CD14-positive monocyte (primary cell): ENCODE data around the gene TGM1. TPM values are rescaled to one million over a fixed set of nuclear protein-coding genes. Genes with fewer than 3 reads are reported as not detected.

Experiments
- DNase-seq, 3 donors: peaks; one replicate each; pipeline ENCODE4 v3.0.0-alpha.2; 2011 to 2022
- H2AFZ ChIP-seq: 2 replicates; pipeline ENCODE4 v1.6.0; 2012; ENCODE audit warnings: mild to moderate bottlenecking, low read depth, low read length, inconsistent platforms; ENCODE audit not compliant: insufficient read depth, poor library complexity, severe bottlenecking
- H3K27ac ChIP-seq, 2 donors: 1 replicate in 1 of 2; 2 replicates in 1 of 2; pipeline ENCODE4 v1.5.1; 2012 to 2013; ENCODE audit warnings: low read length in 2 of 2, control low read depth in 1 of 2, inconsistent platforms in 1 of 2, low read depth in 1 of 2, mild to moderate bottlenecking in 1 of 2
- H3K27me3 ChIP-seq, 2 donors: one replicate each; pipeline versions ENCODE4 v1.6.0 to v1.6.1; 2011 to 2013; ENCODE audit warnings: low read length in 2 of 2; ENCODE audit not compliant: control insufficient read depth in 2 of 2, insufficient read depth in 2 of 2
- H3K36me3 ChIP-seq, 2 donors: replicated peaks in 1 of 2; 1 replicate in 1 of 2; 2 replicates in 1 of 2; pipeline versions ENCODE4 v1.5.1 to v1.6.1; 2012 to 2013; ENCODE audit warnings: low read length in 2 of 2, control low read depth in 1 of 2, inconsistent platforms in 1 of 2, mild to moderate bottlenecking in 1 of 2; ENCODE audit not compliant: insufficient read depth in 2 of 2, control insufficient read depth in 1 of 2
- H3K4me1 ChIP-seq, 2 donors: 1 replicate in 1 of 2; 2 replicates in 1 of 2; pipeline versions ENCODE4 v1.5.1 to v1.6.1; 2012 to 2013; ENCODE audit warnings: low read length in 2 of 2, control low read depth in 1 of 2, inconsistent platforms in 1 of 2, mild to moderate bottlenecking in 1 of 2, moderate library complexity in 1 of 2; ENCODE audit not compliant: insufficient read depth in 2 of 2, control insufficient read depth in 1 of 2
- H3K4me2 ChIP-seq: replicated peaks from 2 replicates; pipeline ENCODE3; 2012; ENCODE audit warnings: low read length, moderate library complexity, mild to moderate bottlenecking; ENCODE audit not compliant: poor library complexity, severe bottlenecking; ENCODE audit errors: extremely low read depth
- H3K4me3 ChIP-seq, 3 experiments: fragments of 200-600 bp in 1 of 3; sonication (generic) in 1 of 3; replicated peaks in 1 of 3; 1 replicate in 2 of 3; 2 replicates in 1 of 3; pipeline ENCODE4 v1.5.1; 2011 to 2013; ENCODE audit warnings: low read length in 3 of 3, mild to moderate bottlenecking in 3 of 3, control low read depth in 2 of 3, low read depth in 2 of 3, inconsistent platforms in 1 of 3, moderate library complexity in 1 of 3
- H3K79me2 ChIP-seq: 2 replicates; pipeline ENCODE4 v1.6.0; 2012; ENCODE audit warnings: mild to moderate bottlenecking, control low read depth, inconsistent platforms, low read length, moderate library complexity; ENCODE audit not compliant: insufficient read depth
- H3K9ac ChIP-seq: 2 replicates; pipeline ENCODE4 v1.6.0; 2017; ENCODE audit warnings: low read length, mild to moderate bottlenecking; ENCODE audit not compliant: insufficient read depth, poor library complexity, severe bottlenecking
- H3K9me3 ChIP-seq, 2 donors: replicated peaks in 1 of 2; 1 replicate in 1 of 2; 2 replicates in 1 of 2; pipeline versions ENCODE4 v1.5.1 to v1.6.1; 2012 to 2013; ENCODE audit warnings: low read length in 2 of 2, control low read depth in 1 of 2; ENCODE audit not compliant: control insufficient read depth in 1 of 2, insufficient read depth in 1 of 2
- H4K20me1 ChIP-seq: 2 replicates; pipeline ENCODE4 v1.6.0; 2012; ENCODE audit warnings: mild to moderate bottlenecking, low read length, control low read depth, moderate library complexity; ENCODE audit not compliant: insufficient read depth
- H3K27ac Mint-ChIP-seq, 7 donors: one replicate each; pipeline ENCODE4 v1.8.0; 2020; ENCODE audit warnings: mild to moderate bottlenecking in 7 of 7, mixed read lengths in 7 of 7, moderate library complexity in 6 of 7, inconsistent platforms in 2 of 7
- H3K27me3 Mint-ChIP-seq, 3 donors: one replicate each; pipeline ENCODE4 v1.8.0; 2021 to 2022; ENCODE audit warnings: low read depth in 3 of 3, mild to moderate bottlenecking in 3 of 3, mixed read lengths in 3 of 3, moderate library complexity in 3 of 3, inconsistent platforms in 1 of 3
- H3K36me3 Mint-ChIP-seq, 2 donors: one replicate each; pipeline ENCODE4 v1.8.0; 2020; ENCODE audit warnings: mixed read lengths in 2 of 2, inconsistent platforms in 1 of 2, mild to moderate bottlenecking in 1 of 2
- H3K4me1 Mint-ChIP-seq: one replicate; pipeline ENCODE4 v1.8.0; 2020; ENCODE audit warnings: mild to moderate bottlenecking, mixed read lengths
- H3K4me3 Mint-ChIP-seq, 2 donors: one replicate each; pipeline ENCODE4 v1.8.0; 2020; ENCODE audit warnings: mild to moderate bottlenecking in 2 of 2, mixed read lengths in 2 of 2, moderate library complexity in 1 of 2
- H3K9me3 Mint-ChIP-seq, 7 donors: one replicate each; pipeline ENCODE4 v1.8.0; 2020 to 2022; ENCODE audit warnings: mixed read lengths in 7 of 7, mild to moderate bottlenecking in 6 of 7, moderate library complexity in 6 of 7, inconsistent platforms in 2 of 7
- WGBS: methylation state at CpG from one replicate; pipeline ENCODE4 v1.1.5; 2013; ENCODE audit warnings: missing lambda C conversion rate; ENCODE audit not compliant: insufficient coverage; 5-methylcytosine and 5-hydroxymethylcytosine counted together
- intact Hi-C, 2 donors: fragments of 100-400 bp; cut with micrococcal nuclease; formaldehyde crosslinking; loops; one replicate each; pipeline versions ENCODE4 v1.15.0 to v1.15.1; 2023
- polyA plus RNA-seq, 3 donors: library from polyadenylated mRNA; depleted of rRNA in 1 of 3; unstranded in 2 of 3; stranded (reverse) in 1 of 3; fragments of 300-500 nt in 2 of 3; fragments of >200 nt in 1 of 3; fragmentation: Illumina TruSeq in 2 of 3; gene quantifications; 1 replicate in 2 of 3; 2 replicates in 1 of 3; pipeline ENCODE4 v1.2.3, GENCODE V29; 2012 to 2021
- TF ChIP-seq, protein P1 (sequence below): fragments of 200-600 bp; IDR thresholded peaks from one replicate; pipeline ENCODE4 v1.8.0; 2022; ENCODE audit warnings: antibody characterized with exemption, mild to moderate bottlenecking

The TGM1 gene
- polyA plus RNA-seq, 3 donors = 7.8 TPM; not detected in 2

DNA sequence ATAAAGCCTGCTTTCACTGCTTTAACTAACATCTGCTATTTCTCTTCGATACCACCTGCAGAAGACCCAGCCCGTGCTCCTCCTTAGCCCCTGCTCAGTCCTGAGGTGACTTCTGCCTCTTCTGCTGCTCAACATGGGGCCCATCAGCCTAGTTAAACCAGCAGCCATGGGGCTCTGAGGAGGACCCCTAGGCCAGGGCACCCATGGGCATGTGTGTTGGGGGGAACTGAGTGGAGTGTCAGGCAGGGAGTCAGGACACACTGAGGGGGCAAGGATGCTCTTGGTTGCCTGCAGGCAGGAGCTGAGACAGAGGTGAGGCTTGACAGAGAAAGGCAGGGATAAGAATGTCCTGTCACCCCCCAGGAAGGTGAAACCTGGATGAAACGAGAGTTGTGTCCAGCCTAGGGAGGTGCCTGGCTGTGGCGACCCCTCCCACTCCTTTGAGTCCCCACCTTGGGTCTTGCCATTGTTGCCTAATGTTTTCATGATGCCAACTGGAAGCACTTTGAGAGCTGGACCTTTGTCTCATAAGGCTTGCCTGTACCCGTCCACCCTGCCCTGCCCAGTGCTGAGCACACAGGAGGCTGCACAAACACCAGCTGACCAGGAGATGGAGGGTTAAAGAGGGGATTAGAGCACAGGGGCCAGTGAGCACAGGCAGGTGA lies 21.0 kb upstream of the TGM1 start:
- H3K9me3 ChIP-seq = no peaks in the 10 kb centered on the region
- TF ChIP-seq, protein P1, sequence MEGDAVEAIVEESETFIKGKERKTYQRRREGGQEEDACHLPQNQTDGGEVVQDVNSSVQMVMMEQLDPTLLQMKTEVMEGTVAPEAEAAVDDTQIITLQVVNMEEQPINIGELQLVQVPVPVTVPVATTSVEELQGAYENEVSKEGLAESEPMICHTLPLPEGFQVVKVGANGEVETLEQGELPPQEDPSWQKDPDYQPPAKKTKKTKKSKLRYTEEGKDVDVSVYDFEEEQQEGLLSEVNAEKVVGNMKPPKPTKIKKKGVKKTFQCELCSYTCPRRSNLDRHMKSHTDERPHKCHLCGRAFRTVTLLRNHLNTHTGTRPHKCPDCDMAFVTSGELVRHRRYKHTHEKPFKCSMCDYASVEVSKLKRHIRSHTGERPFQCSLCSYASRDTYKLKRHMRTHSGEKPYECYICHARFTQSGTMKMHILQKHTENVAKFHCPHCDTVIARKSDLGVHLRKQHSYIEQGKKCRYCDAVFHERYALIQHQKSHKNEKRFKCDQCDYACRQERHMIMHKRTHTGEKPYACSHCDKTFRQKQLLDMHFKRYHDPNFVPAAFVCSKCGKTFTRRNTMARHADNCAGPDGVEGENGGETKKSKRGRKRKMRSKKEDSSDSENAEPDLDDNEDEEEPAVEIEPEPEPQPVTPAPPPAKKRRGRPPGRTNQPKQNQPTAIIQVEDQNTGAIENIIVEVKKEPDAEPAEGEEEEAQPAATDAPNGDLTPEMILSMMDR = no peak
- intact Hi-C loops = no loop called here
- H3K4me1 ChIP-seq = peaks cover 39 to 40% of the 10 kb centered on the region in 2 donors
- no peak overlapping the region for H3K27ac ChIP-seq
- H3K4me3 ChIP-seq = no peak overlapping the region
- no peak for DNase-seq
- H2AFZ ChIP-seq = no peak overlapping the region
- Mint-ChIP-seq H3K4me1 (peaks cover 49% of the 10 kb centered on the region), H3K36me3 (peaks cover 12 to 16% of the 10 kb centered on the region in 2 donors), H3K4me3 (no peak overlapping the region), H3K27ac (peak overlapping the region in 3 of 7 donors; percentile 25 to 32 (median 32)), H3K9me3 (peaks cover 0 to 3% (median 0%) of the 10 kb centered on the region in 7 donors), H3K27me3 (peaks cover 0 to 3% (median 1%) of the 10 kb centered on the region in 3 donors)
- 98% methylated on average over 5 of the region's 5 CpGs for whole genome bisulfite sequencing
- no peaks in the 10 kb centered on the region for H3K27me3 ChIP-seq
- H3K36me3 ChIP-seq = no peaks in the 10 kb centered on the region
- no peak overlapping the region for H3K4me2 ChIP-seq
- H4K20me1 ChIP-seq = no peaks in the 10 kb centered on the region
- peaks cover 28% of the 10 kb centered on the region for H3K79me2 ChIP-seq
- no peak overlapping the region for H3K9ac ChIP-seq

DNA sequence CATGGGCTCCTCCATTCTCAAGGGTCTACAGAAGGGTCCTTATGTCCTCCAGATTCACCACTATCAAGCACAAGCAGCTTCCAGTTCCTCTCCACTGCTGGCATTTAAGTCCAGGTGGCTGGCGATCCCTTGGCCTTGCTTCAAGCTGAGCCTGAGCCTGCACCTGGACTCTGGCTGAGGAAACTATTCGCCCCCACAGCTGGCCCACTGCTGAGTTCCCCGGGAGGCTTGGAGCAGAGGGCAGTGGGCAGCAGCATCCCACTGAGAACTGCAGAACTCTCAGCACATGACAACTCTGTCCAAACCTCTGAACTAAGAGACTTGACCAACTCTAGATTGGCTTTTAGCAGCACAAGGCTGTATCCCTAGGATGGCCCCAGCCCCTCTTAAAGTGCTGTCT lies 19.8 kb upstream of the TGM1 start:
- H3K4me1 Mint-ChIP-seq = peaks cover 58% of the 10 kb centered on the region
- peak overlapping the region in 2 of 7 donors; percentile 32 to 37 for H3K27ac Mint-ChIP-seq

More for the DNA sequence above, 19.8 kb upstream of the TGM1 start:
- 100% methylated on average over 3 of the region's 3 CpGs for WGBS
- no peaks in the 10 kb centered on the region for H3K36me3 ChIP-seq
- H3K9me3 ChIP-seq = no peaks in the 10 kb centered on the region
- Mint-ChIP-seq H3K27me3 (peaks cover 0 to 4% (median 3%) of the 10 kb centered on the region in 3 donors), H3K4me3 (no peak overlapping the region), H3K9me3 (peaks cover 0 to 3% (median 0%) of the 10 kb centered on the region in 7 donors), H3K36me3 (peaks cover 13 to 14% of the 10 kb centered on the region in 2 donors)
- no peak overlapping the region for H3K4me2 ChIP-seq
- H3K9ac ChIP-seq = no peak overlapping the region
- H4K20me1 ChIP-seq = no peaks in the 10 kb centered on the region
- TF ChIP-seq, protein P1 = no peak
- no peak overlapping the region for H2AFZ ChIP-seq
- H3K27me3 ChIP-seq = no peaks in the 10 kb centered on the region
- H3K4me3 ChIP-seq = no peak overlapping the region
- H3K79me2 ChIP-seq = peaks cover 37% of the 10 kb centered on the region
- H3K4me1 ChIP-seq = peaks cover 51 to 52% of the 10 kb centered on the region in 2 donors
- DNase-seq = no peak
- H3K27ac ChIP-seq = peak overlapping the region in 1 of 2 donors; percentile 98
- intact Hi-C loops = no loop called here
